Measurements from ENCODE around the gene PLCL2.

Gene PLCL2

DNA sequence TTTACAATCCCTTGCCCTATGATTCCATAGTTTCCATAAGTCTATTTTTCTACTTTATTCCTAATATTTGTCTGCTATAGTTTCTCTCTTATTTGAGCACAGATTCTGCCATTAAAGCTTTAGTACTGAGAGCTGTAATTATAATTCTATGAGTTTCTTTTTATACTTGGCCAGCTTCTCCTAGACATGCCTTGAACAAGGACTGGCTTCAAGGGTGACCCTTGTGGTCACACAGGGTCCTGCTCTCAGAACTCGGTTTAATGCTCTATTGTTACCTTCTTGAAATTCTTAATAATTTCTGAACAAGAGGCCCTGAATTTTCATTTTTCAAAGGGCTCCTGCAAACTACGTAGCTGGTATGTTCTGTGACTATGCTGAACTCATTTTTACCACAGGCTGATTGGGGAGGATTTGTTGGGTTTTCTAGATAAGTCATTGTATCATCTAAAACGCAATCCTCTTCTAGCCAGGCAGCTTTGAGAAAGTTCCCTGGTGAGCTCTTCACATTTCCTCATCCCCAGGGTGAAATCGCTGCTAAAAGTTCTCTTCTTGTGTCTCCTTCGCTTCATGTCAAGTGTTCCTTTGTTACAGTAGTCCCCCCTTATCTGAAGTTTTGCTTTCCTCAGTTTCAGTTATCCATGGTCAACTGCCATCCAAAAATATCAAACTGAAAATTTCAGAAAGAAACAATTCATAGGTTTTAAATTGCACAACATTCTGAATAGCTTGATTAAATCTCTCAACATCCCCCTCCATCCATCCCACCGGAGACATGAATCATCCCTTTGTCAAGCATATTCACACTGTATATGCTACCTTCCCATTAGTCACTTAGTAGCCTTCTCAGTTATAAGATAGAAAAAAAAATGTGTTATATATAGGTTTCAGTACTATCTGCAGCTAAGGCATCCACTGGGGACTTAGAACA is 12.6 kb upstream of the PLCL2 start:
- Mint-ChIP-seq H3K4me3 (no peak overlapping the region), H3K36me3 (ENCODE audit: insufficient read depth) (peaks cover 3% of the 10 kb centered on the region), H3K27me3 (peaks cover 16% of the 10 kb centered on the region), H3K9me3 (no peaks in the 10 kb centered on the region), H3K4me1 (peaks cover under 1% of the 10 kb centered on the region), H3K27ac (ENCODE audit: low read depth) (no peak overlapping the region)
- DNase-seq (ENCODE audit: low spot score in 2 of 2) (no peak), ATAC-seq (replicated peaks; ENCODE audit: extremely low read depth, poor library complexity, severe bottlenecking) (no peak)

DNA sequence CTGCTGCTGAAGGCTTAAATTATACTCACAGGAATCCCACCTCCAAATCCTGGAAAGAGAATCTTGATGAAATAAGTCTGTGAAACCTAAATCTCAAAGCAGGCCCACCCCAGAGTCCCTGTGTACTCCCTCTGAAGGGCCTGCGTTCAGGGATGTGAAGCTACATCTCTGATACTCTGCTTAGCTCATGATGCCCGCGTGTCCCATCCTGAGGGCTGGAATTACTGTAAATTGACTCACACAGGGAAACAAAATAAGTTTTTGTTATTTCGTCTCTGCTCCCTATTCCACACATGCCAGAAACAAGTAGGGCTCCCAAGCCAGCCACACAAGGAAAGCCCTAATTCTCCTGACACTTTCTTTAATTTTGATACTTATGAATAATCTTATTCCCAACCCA is 10.9 kb upstream of the PLCL2 start:
- no peak for ATAC-seq (replicated peaks; ENCODE audit: extremely low read depth, poor library complexity, severe bottlenecking)
- H3K27ac Mint-ChIP-seq (ENCODE audit: low read depth), result no peak overlapping the region
- DNase-seq (ENCODE audit: low spot score in 2 of 2), result no peak
- peaks cover 3% of the 10 kb centered on the region for H3K36me3 Mint-ChIP-seq (ENCODE audit: insufficient read depth)
- no peaks in the 10 kb centered on the region for H3K4me1 Mint-ChIP-seq
- no peak overlapping the region for H3K4me3 Mint-ChIP-seq
- H3K27me3 Mint-ChIP-seq, result peaks cover 16% of the 10 kb centered on the region
- H3K9me3 Mint-ChIP-seq, result no peaks in the 10 kb centered on the region

DNA sequence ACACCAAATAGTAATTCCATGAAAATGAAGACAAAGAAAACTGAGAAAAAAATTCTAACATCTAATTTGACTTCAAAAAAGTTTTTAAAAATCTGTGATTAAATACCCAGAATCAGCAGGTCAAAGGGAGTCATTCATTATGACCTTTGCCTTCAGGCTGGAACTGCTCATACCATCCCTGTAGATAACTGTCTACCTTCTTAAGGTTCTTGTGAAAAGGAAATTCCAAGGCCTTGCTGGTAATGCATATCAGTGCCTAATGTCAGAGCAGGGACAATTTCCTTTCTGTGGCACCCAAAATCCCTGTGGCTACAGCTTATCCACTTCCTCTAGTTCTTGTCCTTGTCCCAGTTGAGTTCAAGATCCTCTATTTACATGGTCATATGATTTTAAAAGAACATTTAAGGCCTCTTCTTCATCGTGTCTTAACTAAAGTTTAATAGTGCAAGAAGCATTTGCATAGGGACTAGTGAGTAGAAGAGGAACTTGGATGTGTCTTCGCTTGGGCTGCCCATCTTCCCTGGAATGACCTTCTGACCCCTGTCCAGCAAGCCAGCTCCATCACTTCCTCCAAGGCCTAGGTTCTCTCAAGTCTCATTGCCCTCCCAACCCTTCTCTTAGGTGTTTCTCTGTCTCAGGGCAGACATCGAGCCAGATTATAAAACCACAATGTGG is 8.7 kb upstream of the PLCL2 start:
- DNase-seq (ENCODE audit: low spot score in 2 of 2), result no peak
- Mint-ChIP-seq H3K9me3 (no peaks in the 10 kb centered on the region), H3K27me3 (peaks cover 16% of the 10 kb centered on the region), H3K4me1 (no peaks in the 10 kb centered on the region), H3K4me3 (no peak overlapping the region), H3K36me3 (ENCODE audit: insufficient read depth) (peaks cover 3% of the 10 kb centered on the region), H3K27ac (ENCODE audit: low read depth) (no peak overlapping the region)
- no peak for ATAC-seq (replicated peaks; ENCODE audit: extremely low read depth, poor library complexity, severe bottlenecking)

DNA sequence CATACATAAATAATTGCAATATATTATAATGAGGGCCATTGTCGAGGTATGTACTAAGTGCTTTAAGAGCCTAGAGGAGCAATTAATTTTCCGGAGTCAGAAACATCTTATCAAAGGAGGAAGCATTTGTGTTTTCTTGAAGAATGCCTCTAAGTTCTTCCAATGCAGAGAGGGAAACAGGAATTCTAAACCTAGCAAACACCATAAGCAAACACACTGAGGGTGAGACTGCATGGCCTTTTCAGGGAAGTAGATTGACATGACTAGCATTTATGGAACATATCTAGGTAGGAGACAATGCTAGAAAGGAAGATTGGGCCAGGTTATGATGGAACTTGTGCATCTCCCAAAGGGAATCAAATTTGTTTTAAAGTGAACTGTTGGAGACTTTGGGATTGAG is 7.2 kb upstream of the PLCL2 start:
- H3K4me3 Mint-ChIP-seq, result no peak overlapping the region
- H3K9me3 Mint-ChIP-seq, result no peaks in the 10 kb centered on the region
- peaks cover 5% of the 10 kb centered on the region for H3K36me3 Mint-ChIP-seq (ENCODE audit: insufficient read depth)

DNA sequence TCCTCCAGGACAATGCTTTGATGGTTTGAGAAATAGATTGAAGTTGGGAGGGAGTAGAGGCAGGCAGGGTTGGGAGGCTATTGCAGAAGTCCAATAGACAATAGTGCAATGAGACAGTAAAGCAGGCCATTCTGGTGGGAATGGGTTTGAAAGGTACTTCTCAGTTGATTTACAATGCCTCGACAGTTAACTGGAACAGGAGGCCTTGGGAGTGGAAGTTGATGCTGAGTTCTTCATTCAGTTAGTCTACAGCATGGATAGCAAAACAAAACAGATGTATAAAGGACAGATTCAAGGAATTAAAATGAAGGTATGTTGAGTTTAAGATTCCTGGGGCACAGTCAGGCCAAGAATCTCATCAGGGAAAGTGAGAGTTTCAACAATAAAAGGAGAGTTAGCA is 6.8 kb upstream of the PLCL2 start:
- Mint-ChIP-seq H3K4me3 (no peak overlapping the region), H3K4me1 (peaks cover 4% of the 10 kb centered on the region), H3K9me3 (no peaks in the 10 kb centered on the region), H3K27ac (ENCODE audit: low read depth) (no peak overlapping the region), H3K36me3 (ENCODE audit: insufficient read depth) (peaks cover 6% of the 10 kb centered on the region), H3K27me3 (peaks cover 4% of the 10 kb centered on the region)
- DNase-seq (ENCODE audit: low spot score in 2 of 2) (no peak), ATAC-seq (replicated peaks; ENCODE audit: extremely low read depth, poor library complexity, severe bottlenecking) (no peak)

More for the DNA sequence above, 7.2 kb upstream of the PLCL2 start:
- H3K27ac Mint-ChIP-seq (ENCODE audit: low read depth), result no peak overlapping the region
- no peaks in the 10 kb centered on the region for H3K4me1 Mint-ChIP-seq
- no peak for ATAC-seq (replicated peaks; ENCODE audit: extremely low read depth, poor library complexity, severe bottlenecking)
- H3K27me3 Mint-ChIP-seq, result peaks cover 8% of the 10 kb centered on the region
- no peak for DNase-seq (ENCODE audit: low spot score in 2 of 2)

DNA sequence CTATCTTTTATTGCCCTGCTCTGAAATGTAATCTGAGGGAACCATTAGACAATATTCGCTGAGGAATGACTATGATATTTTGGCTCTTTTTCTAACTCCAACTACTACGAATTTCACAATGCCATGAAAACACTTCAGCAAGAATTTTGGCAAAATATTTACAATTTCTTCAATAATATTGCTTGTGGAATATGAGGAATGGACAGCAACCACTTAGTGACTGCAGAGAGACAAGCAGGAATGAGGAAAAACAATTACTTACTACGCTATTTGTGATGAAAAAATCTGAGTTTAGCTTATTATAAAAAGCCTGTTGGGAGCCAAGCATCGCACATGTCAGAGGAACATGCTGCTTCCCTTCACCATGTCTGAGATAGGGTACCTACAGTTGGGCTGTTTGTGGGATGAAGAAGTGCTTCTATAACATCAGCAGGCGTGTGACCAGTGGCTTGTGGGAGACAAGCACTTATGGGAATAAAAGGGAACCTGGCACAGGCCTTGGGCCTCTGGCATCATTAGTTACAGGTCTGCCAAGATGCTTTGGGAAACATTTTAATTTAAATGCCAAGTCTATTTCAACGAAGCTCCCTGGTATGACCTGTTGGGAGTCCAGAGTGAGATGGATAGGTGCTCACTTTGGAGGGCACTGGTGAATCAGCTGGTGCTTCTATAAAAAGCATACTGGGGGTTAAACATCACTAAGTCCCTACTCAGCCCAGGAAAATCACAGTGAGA is 2.7 kb upstream of the PLCL2 start:
- no peak for ATAC-seq (replicated peaks; ENCODE audit: extremely low read depth, poor library complexity, severe bottlenecking)
- no peaks in the 10 kb centered on the region for H3K9me3 Mint-ChIP-seq
- peaks cover 22% of the 10 kb centered on the region for H3K4me1 Mint-ChIP-seq
- peak overlapping the region; percentile 87 for H3K27ac Mint-ChIP-seq (ENCODE audit: low read depth)
- no peak for DNase-seq (ENCODE audit: low spot score in 2 of 2)
- peak overlapping the region; percentile 95 for H3K4me3 Mint-ChIP-seq
- no peaks in the 10 kb centered on the region for H3K27me3 Mint-ChIP-seq
- peaks cover 22% of the 10 kb centered on the region for H3K36me3 Mint-ChIP-seq (ENCODE audit: insufficient read depth)

DNA sequence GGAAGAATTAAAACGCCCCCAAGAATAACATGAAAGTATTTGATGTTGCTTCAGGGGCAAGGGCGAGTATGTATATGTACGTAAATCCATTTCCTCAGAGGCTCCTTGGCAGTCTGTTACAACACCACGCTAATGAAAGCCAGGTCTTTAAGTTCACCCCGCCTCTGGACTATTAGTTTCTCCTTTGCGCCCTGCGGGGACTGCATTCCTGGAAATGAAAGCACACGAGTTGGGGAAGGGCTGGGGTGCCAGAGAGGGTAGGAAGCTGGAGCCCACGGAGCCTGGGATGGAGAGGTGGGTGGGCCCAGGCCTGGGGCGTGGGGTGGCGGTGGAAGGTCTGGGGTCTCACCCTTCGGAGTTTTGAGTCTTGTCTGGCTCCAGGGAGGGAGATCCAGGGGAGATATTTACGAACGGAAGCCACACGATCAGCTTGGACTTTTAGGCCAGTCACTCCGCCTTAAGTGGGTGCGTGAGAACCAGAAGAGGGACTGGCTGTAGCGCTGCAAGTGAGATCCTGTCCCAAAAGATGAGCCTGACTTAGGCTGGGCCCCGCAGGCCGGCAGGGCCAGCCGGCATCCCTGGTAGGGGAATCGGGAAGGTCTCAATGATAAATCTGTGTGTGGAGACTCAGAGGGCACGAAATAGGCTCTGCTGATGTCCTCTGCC is 1.6 kb upstream of the PLCL2 start:
- Mint-ChIP-seq H3K9me3 (no peaks in the 10 kb centered on the region), H3K27ac (ENCODE audit: low read depth) (peak overlapping the region; percentile 87), H3K27me3 (no peaks in the 10 kb centered on the region), H3K36me3 (ENCODE audit: insufficient read depth) (peaks cover 24% of the 10 kb centered on the region), H3K4me1 (peaks cover 34% of the 10 kb centered on the region), H3K4me3 (peak overlapping the region; percentile 95)
- no peak for ATAC-seq (replicated peaks; ENCODE audit: extremely low read depth, poor library complexity, severe bottlenecking)
- DNase-seq (ENCODE audit: low spot score in 2 of 2), result no peak

DNA sequence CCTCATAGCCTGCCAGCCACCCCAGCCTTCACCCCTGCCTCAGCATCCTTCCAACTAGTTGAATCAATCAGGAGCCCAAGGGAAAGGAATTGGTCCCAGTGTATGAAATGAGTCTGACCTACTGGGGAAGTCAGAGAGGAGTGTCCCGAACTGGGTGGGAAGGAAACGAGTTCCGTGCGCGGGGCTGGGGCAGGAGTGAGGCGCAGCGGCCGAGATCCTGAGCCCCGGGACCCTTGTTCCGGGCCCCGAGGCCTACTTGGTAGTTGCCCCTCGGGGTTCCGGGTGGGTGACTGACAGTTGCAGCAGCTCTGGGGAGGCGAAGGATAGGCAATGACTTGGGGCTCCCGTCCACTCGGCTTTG is 1.1 kb upstream of the PLCL2 start:
- Mint-ChIP-seq H3K4me3 (peak overlapping the region; percentile 95), H3K36me3 (ENCODE audit: insufficient read depth) (peaks cover 24% of the 10 kb centered on the region), H3K27me3 (no peaks in the 10 kb centered on the region), H3K4me1 (peaks cover 39% of the 10 kb centered on the region), H3K27ac (ENCODE audit: low read depth) (peak overlapping the region; percentile 59), H3K9me3 (no peaks in the 10 kb centered on the region)
- no peak for DNase-seq (ENCODE audit: low spot score in 2 of 2)
- ATAC-seq (replicated peaks; ENCODE audit: extremely low read depth, poor library complexity, severe bottlenecking), result no peak

DNA sequence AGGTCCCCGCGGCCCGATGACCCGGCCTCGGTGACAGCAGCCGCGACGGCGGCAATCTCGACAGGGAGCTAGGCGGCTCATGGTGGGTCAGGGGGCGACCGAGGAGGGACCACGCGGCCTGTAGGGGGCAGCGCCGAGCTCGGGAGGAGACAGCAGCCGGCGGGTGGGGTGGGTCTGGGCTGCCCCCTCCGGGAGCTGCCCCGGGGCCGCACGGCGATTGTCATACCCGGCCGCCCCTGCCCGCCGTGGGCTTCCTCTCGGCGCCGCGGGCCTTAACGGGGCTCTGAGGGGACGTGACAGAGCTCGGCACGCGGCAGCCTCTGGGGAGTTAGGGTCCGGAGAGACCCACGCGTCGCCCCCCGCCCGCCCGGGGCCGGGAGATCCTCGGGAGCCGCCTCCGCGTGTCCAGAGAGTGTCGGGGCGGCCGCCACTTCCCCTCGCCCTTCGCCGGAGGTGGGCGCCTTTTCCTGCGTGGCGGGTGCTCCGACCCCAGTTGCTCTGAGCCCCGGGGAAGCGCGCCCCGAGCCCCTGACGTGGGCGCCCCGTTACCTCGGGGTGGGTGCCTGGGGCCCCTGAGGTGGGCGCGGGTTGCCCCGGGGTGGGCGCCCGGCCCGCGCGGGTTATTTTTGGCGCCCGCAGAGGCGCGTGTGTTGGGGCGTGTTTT is 539 bp upstream of the PLCL2 start:
- H3K9me3 Mint-ChIP-seq, result no peaks in the 10 kb centered on the region
- no peaks in the 10 kb centered on the region for H3K27me3 Mint-ChIP-seq
- peak; percentile 7 for ATAC-seq (replicated peaks; ENCODE audit: extremely low read depth, poor library complexity, severe bottlenecking)
- H3K4me3 Mint-ChIP-seq, result peak overlapping the region; percentile 95
- peak overlapping the region; percentile 94 for H3K27ac Mint-ChIP-seq (ENCODE audit: low read depth)
- DNase-seq (ENCODE audit: low spot score in 2 of 2), result peak in 1 of 2 donors; percentile 46
- peaks cover 25% of the 10 kb centered on the region for H3K36me3 Mint-ChIP-seq (ENCODE audit: insufficient read depth)
- H3K4me1 Mint-ChIP-seq, result peaks cover 44% of the 10 kb centered on the region

DNA sequence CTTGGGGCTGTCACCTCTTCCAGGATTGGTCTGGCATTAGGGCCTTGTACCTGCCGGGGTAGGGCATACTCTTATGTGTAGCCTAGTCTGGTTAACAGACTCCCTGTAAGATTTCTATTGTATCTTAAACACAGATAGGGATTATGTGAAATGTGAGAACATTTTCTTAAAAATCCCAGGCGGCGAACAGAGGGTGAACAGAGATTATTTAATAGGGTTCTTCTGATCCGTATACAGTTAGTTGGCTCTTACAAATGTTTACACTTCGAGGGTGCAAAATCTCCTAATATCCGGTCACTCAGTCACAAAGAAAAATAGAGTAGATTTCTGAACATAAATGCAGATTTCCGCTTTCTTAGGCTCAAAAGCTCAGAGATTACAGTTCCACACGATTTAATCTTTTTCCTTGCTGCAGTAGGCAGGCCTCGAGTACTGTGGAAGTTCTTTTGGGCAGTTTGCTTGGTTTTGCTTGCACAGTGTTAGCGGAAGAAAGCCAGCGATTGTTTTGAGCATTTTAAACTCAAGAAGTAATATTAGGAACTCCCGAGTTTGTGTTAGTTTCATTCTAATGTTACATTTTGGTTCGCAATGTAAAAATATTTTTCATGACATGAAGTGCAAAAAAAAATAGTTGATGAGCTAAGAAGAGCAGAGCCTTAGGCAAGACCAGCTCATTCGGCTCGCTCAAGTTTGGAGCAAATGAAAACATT is 993 bp downstream of the PLCL2 start:
- peaks cover 25% of the 10 kb centered on the region for H3K36me3 Mint-ChIP-seq (ENCODE audit: insufficient read depth)
- peaks cover 59% of the 10 kb centered on the region for H3K4me1 Mint-ChIP-seq
- DNase-seq (ENCODE audit: low spot score in 2 of 2), result no peak
- H3K27ac Mint-ChIP-seq (ENCODE audit: low read depth), result peak overlapping the region; percentile 94
- H3K4me3 Mint-ChIP-seq, result peak overlapping the region; percentile 95
- ATAC-seq (replicated peaks; ENCODE audit: extremely low read depth, poor library complexity, severe bottlenecking), result peak; percentile 38
- no peaks in the 10 kb centered on the region for H3K27me3 Mint-ChIP-seq
- no peaks in the 10 kb centered on the region for H3K9me3 Mint-ChIP-seq

DNA sequence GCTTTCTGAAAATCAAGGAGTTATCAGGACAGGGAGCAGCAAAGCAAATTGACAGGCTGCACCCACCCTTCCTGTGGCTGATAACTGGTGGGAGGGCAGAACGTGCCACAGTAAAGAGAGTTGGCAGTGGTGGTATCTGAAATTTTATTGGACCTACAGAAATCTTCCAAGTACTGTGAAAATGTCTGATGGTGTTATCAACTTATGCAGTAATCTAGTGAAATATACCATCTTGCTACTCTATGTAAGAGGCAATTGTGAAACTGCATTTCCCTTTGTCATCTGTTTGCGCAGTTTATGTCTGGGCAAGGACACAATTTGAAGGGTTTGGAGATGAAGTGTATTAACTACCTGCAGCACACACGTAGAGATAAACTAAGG is 1.5 kb downstream of the PLCL2 start:
- Mint-ChIP-seq H3K4me1 (peaks cover 65% of the 10 kb centered on the region), H3K27me3 (no peaks in the 10 kb centered on the region), H3K4me3 (peak overlapping the region; percentile 95), H3K36me3 (ENCODE audit: insufficient read depth) (peaks cover 25% of the 10 kb centered on the region), H3K9me3 (no peaks in the 10 kb centered on the region), H3K27ac (ENCODE audit: low read depth) (peak overlapping the region; percentile 94)
- ATAC-seq (replicated peaks; ENCODE audit: extremely low read depth, poor library complexity, severe bottlenecking), result peak; percentile 11
- no peak for DNase-seq (ENCODE audit: low spot score in 2 of 2)

Data from central memory CD8-positive, alpha-beta T cell (primary cell).